ENCODE results near the gene TTC22.

GRCh38 chr1:54772951-54773350 lies 28.2 kb downstream of the TTC22 start:
- no peak for TF ChIP-seq TAF1 (IDR thresholded peaks at IDR 0.05; ENCODE audit: borderline replicate concordance, insufficient read depth, low read length)
- TF ChIP-seq POLR2AphosphoS5 (IDR thresholded peaks at IDR 0.05; ENCODE audit: low read depth, low read length) = no peak
- TF ChIP-seq SIN3A (IDR thresholded peaks at IDR 0.05; ENCODE audit: borderline replicate concordance, insufficient read depth, low read length) = no peak
